Activated CD8-positive, alpha-beta memory T cell treated with anti-CD3 and anti-CD28 coated beads, Interleukin-2, amount 50 U/mL, for 48 hours (primary cell): ENCODE results near the gene ZBTB7A.

Experiments used
- DNase-seq: peaks from one replicate; pipeline ENCODE4 v3.0.0-alpha.2; 2020

ZBTB7A gene

GRCh38 chr19:4093643-4094175 lies 27.0 kb upstream of the ZBTB7A start:
- no peak for DNase-seq

GRCh38 chr19:4090356-4091220 lies 23.9 kb upstream of the ZBTB7A start:
- DNase-seq = no peak

GRCh38 chr19:4089946-4090345 lies 23.2 kb upstream of the ZBTB7A start:
- DNase-seq = no peak

- peak; percentile 85 for DNase-seq
These were observed 22.8 kb upstream of the ZBTB7A start for GRCh38 chr19:4089400-4089908.

GRCh38 chr19:4088975-4089374 lies 22.3 kb upstream of the ZBTB7A start:
- no peak for DNase-seq

GRCh38 chr19:4087787-4088679 lies 21.3 kb upstream of the ZBTB7A start:
- DNase-seq = no peak

GRCh38 chr19:4086411-4086867 lies 19.7 kb upstream of the ZBTB7A start:
- no peak for DNase-seq

- no peak for DNase-seq
These were observed 17.8 kb upstream of the ZBTB7A start for GRCh38 chr19:4084547-4084877.

- DNase-seq = no peak
These were observed 17.2 kb upstream of the ZBTB7A start for GRCh38 chr19:4083677-4084546.

- no peak for DNase-seq
These were observed 15.5 kb upstream of the ZBTB7A start for GRCh38 chr19:4082172-4082571.

GRCh38 chr19:4081441-4082129 lies 14.9 kb upstream of the ZBTB7A start:
- no peak for DNase-seq

- no peak for DNase-seq
These were observed 13.8 kb upstream of the ZBTB7A start for GRCh38 chr19:4080473-4080872.

- DNase-seq = peak; percentile 80
These were observed 11.3 kb upstream of the ZBTB7A start for GRCh38 chr19:4077800-4078684.

- no peak for DNase-seq
These were observed 10.3 kb upstream of the ZBTB7A start for GRCh38 chr19:4077007-4077374.

GRCh38 chr19:4075373-4075772 lies 8.7 kb upstream of the ZBTB7A start:
- DNase-seq = no peak

GRCh38 chr19:4071610-4072009 lies 4.9 kb upstream of the ZBTB7A start:
- DNase-seq = no peak

- DNase-seq = no peak
These were observed 2.7 kb upstream of the ZBTB7A start for GRCh38 chr19:4069331-4069959.

GRCh38 chr19:4068047-4068966 lies 1.6 kb upstream of the ZBTB7A start:
- DNase-seq = no peak

GRCh38 chr19:4067396-4068046 lies 822 bp upstream of the ZBTB7A start:
- DNase-seq = no peak
